ENCODE measurements around the gene UBA52. TPM values are rescaled to one million over a fixed set of nuclear protein-coding genes. Genes with fewer than 3 reads are reported as not detected.

The UBA52 gene
- total RNA-seq, 4 donors from 2014 or later: 445 to 799 (median 753) TPM

GRCh38 chr19:18603958-18604819, 32.5 kb downstream of the UBA52 start:
- intact Hi-C loops (cut with DNase I): no loop called here
- Histone ChIP-seq H3K27ac (peak overlapping the region in 2 of 4 donors; percentile 60 to 65), H3K9me3 (no peaks in the 10 kb centered on the region), H3K36me3 (no peaks in the 10 kb centered on the region), H3K4me1 (peaks cover 16 to 48% (median 21%) of the 10 kb centered on the region in 3 donors), H3K27me3 (peaks cover 4 to 96% (median 9%) of the 10 kb centered on the region in 4 donors), H3K4me3 (peak overlapping the region in 2 of 4 donors; percentile 49 to 63)
- DNase-seq: no peak
- TF ChIP-seq, protein P1, sequence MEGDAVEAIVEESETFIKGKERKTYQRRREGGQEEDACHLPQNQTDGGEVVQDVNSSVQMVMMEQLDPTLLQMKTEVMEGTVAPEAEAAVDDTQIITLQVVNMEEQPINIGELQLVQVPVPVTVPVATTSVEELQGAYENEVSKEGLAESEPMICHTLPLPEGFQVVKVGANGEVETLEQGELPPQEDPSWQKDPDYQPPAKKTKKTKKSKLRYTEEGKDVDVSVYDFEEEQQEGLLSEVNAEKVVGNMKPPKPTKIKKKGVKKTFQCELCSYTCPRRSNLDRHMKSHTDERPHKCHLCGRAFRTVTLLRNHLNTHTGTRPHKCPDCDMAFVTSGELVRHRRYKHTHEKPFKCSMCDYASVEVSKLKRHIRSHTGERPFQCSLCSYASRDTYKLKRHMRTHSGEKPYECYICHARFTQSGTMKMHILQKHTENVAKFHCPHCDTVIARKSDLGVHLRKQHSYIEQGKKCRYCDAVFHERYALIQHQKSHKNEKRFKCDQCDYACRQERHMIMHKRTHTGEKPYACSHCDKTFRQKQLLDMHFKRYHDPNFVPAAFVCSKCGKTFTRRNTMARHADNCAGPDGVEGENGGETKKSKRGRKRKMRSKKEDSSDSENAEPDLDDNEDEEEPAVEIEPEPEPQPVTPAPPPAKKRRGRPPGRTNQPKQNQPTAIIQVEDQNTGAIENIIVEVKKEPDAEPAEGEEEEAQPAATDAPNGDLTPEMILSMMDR (IDR thresholded peaks at IDR 0.05): no peak
- TF ChIP-seq POLR2A (IDR thresholded peaks at IDR 0.05): no peak
- WGBS, 2 donors: 39 to 60% methylated on average over 4 to 8 of the region's 26 CpGs

DNA sequence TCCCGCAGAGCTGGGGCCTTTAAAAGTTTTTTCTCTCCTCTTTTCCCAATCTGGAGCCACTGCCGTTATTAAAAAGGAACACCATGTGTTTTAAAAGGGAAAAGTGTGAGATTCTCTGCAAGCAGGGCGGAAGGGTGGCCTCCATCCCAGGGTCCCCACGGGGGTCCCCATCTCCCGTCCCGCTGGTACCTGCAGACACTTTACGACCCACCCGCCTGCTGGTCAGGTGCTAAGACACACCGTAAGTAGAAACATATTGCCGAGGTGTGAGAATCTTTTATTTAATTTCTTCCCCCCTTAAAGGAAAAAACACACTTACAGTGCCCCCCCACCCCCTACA, 33.1 kb downstream of the UBA52 start:
- no peaks in the 10 kb centered on the region for H3K9me3 ChIP-seq
- peak overlapping the region in 2 of 4 donors; percentile 49 to 63 for H3K4me3 ChIP-seq
- H3K27me3 ChIP-seq: peaks cover 7 to 96% (median 13%) of the 10 kb centered on the region in 4 donors
- H3K4me1 ChIP-seq: peaks cover 16 to 48% (median 21%) of the 10 kb centered on the region in 3 donors
- no peak overlapping the region for H3K27ac ChIP-seq
- intact Hi-C loops (cut with DNase I): no loop called here
- WGBS, 2 donors: 46 to 58% methylated on average over 8 to 9 of the region's 10 CpGs
- H3K36me3 ChIP-seq: no peaks in the 10 kb centered on the region
- DNase-seq: no peak
- no peak for TF ChIP-seq POLR2A (IDR thresholded peaks at IDR 0.05)
- TF ChIP-seq, protein P1 (IDR thresholded peaks at IDR 0.05): no peak

DNA sequence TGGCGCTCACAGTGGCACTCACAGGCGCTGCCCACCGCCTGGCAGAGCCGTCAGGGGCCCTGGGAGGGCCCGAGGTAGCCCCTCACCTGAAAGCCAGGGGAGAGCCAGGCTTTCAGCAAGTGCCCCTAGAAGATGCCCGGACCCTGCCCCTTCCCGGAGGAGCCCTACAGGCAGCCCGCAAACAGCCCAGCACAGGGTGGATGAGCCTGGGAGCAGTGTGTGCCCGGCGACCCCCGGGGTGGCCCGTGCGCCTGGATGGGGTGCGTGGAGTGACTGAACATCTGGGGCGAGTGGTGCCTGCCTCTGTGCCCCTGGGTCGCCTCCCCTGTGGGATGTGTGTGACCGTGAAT, 33.5 kb downstream of the UBA52 start:
- no peaks in the 10 kb centered on the region for H3K36me3 ChIP-seq
- peak overlapping the region in 1 of 4 donors; percentile 52 for H3K27ac ChIP-seq
- no peaks in the 10 kb centered on the region for H3K9me3 ChIP-seq
- no peak for TF ChIP-seq POLR2A (IDR thresholded peaks at IDR 0.05)
- TF ChIP-seq, protein P1 (IDR thresholded peaks at IDR 0.05): no peak
- WGBS, 2 donors: 30% methylated on average over 2 of the region's 17 CpGs; no CpG with 5 or more reads in 1 of the 2 donors
- peak overlapping the region; percentile 28 to 63 (median 41) for H3K4me3 ChIP-seq
- DNase-seq: no peak
- intact Hi-C loops (cut with DNase I): no loop called here
- peaks cover 11 to 96% (median 17%) of the 10 kb centered on the region in 4 donors for H3K27me3 ChIP-seq
- peaks cover 16 to 48% (median 21%) of the 10 kb centered on the region in 3 donors for H3K4me1 ChIP-seq

GRCh38 chr19:18605546-18606280, 34.1 kb downstream of the UBA52 start:
- intact Hi-C loops (cut with DNase I): no loop called here
- TF ChIP-seq, protein P1 (IDR thresholded peaks at IDR 0.05): no peak
- TF ChIP-seq POLR2A (IDR thresholded peaks at IDR 0.05): no peak
- Histone ChIP-seq H3K27ac (peak overlapping the region in 3 of 4 donors; percentile 48 to 52 (median 50)), H3K9me3 (no peaks in the 10 kb centered on the region), H3K4me3 (peak overlapping the region; percentile 28 to 63 (median 41)), H3K27me3 (peaks cover 17 to 96% (median 22%) of the 10 kb centered on the region in 4 donors), H3K4me1 (peaks cover 19 to 53% (median 24%) of the 10 kb centered on the region in 3 donors), H3K36me3 (no peaks in the 10 kb centered on the region)
- no peak for DNase-seq
- 0 to 11% methylated on average over 10 to 12 of the region's 65 CpGs for WGBS, 2 donors
